Stromal cell of bone marrow (primary cell): ENCODE results near the gene SYNGR2.

Source experiments
- DNase-seq: peaks from one replicate; pipeline ENCODE4 v3.0.0-alpha.2; 2012; ENCODE audit warnings: low read depth

Gene SYNGR2

GRCh38 chr17:78143214-78144146 lies 24.9 kb upstream of the SYNGR2 start:
- DNase-seq: no peak

- peak; percentile 64 for DNase-seq
These were observed 24.1 kb upstream of the SYNGR2 start for GRCh38 chr17:78144147-78144719.

- no peak for DNase-seq
These were observed 23.4 kb upstream of the SYNGR2 start for GRCh38 chr17:78144736-78145641.

DNA sequence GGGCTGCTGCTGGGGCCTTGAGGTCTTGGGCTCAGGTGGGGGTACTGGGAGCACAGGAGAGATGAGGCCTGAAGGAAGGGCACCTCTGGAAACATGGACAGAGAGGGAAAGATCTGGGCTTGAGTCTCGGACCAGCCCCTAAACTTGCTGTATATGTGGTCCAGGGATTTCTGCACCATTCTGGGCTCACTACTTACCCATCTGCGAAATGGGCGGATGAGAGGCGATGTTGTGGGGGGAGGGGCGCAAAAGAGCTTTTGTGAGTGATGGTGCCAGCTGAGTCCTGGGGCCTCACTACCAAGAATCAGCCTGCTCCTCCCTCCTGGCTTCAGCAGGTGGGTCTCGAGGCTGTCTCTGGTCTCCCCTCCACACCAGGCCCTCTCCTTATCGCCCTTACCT lies 21.9 kb upstream of the SYNGR2 start:
- DNase-seq: no peak

- DNase-seq: no peak
These were observed 21.5 kb upstream of the SYNGR2 start for GRCh38 chr17:78146881-78147280.

DNA sequence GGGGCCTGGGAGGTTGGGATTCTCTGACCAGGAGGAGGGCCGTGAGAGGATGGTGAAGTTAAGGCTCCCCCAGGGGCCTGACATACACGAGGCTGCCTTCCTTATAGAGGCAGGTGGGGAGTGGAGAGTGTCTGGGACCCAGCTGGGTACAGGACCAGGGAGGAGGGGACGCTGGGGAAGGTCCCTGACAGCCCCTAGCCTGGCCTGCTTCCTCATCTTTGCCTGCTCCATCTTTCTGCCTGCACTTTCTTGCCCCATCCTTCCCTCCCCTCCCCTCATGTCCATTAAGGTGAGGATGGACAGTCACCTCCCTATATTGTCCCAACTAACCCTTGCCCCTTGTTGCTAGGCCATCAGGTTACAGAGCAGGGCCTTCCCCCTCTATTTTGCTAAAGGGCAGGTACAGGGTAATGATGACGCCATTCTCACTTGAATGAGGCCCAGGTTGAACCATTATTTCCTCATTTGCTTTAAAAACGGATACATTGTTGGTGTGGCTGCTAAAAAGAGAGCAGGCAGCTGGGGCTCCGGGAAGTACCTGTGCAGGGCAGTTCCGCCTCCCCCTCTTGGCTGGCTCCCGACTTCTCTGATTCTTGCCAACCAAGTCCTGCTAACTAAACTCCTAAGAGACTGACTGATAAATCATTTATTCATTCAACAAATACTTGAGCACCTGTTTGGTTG lies 20.9 kb upstream of the SYNGR2 start:
- DNase-seq: no peak

GRCh38 chr17:78148286-78149016 lies 19.9 kb upstream of the SYNGR2 start:
- DNase-seq: no peak

- DNase-seq: no peak
These were observed 16.8 kb upstream of the SYNGR2 start for GRCh38 chr17:78151514-78152008.

DNA sequence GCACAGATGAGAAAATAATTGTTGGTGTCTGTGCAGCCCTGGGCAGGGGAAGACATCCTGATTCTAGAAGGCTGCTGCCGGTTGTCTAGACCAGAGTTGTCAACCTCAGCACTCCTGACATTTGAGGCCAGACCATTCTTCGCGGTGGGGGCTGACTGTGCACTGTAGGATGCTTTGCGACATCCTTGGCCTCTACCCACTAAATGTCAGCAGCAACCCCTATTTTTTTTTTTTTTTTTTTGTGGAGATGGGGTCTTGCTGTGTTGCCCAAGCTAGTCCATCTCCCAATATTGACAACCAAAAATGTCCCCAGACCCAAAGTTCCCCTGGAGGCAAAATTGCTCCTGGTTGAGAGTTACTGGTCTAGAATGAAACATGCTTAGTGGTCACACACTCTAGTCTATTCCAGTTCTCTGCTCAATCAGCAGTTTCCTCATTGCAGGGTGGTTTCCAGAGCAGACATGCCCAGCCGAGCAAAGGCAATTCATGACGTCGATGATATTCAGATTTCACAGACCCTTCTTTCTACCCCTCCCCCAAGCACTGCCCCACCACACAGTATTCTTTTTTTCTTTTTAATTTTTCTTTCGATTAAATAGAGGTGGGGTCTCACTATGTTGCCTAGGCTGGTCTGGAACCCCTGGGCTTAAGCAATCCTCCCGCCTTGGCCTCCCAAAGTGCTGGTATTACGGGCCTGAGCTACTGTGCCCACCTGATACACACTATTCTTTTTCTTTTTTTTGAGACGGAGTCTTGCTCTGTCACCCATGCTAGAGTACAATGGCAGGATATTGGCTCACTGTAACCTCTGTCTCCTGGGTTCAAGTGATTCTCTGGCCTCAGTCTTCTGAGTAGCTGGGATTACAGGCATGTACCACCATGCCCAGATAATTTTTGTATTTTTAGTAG lies 13.2 kb upstream of the SYNGR2 start:
- DNase-seq: no peak

GRCh38 chr17:78159575-78160158 lies 8.7 kb upstream of the SYNGR2 start:
- DNase-seq: no peak

- DNase-seq: no peak
These were observed 4.3 kb upstream of the SYNGR2 start for GRCh38 chr17:78163881-78164747.

GRCh38 chr17:78164748-78165607 lies 3.4 kb upstream of the SYNGR2 start:
- no peak for DNase-seq

DNA sequence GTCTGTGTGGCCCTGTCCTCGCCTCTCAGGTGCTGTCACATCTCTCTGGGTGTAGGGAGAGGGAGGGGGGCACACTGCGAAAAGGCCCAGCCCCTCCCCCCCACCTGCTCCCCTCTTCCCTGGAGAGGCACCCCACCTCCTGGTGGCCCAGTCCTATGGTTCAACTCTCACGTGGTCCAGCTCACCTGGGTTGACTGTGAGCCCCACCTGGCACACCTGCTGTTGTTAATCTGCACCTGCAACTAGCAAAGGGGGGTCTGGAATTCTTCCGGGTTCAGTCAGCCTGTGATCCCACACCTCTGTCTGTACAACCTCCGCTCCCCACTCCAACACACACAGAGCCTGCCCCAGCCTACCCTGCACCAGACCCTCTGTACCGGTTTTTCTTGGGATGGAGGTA lies 2.0 kb upstream of the SYNGR2 start:
- DNase-seq: no peak

DNA sequence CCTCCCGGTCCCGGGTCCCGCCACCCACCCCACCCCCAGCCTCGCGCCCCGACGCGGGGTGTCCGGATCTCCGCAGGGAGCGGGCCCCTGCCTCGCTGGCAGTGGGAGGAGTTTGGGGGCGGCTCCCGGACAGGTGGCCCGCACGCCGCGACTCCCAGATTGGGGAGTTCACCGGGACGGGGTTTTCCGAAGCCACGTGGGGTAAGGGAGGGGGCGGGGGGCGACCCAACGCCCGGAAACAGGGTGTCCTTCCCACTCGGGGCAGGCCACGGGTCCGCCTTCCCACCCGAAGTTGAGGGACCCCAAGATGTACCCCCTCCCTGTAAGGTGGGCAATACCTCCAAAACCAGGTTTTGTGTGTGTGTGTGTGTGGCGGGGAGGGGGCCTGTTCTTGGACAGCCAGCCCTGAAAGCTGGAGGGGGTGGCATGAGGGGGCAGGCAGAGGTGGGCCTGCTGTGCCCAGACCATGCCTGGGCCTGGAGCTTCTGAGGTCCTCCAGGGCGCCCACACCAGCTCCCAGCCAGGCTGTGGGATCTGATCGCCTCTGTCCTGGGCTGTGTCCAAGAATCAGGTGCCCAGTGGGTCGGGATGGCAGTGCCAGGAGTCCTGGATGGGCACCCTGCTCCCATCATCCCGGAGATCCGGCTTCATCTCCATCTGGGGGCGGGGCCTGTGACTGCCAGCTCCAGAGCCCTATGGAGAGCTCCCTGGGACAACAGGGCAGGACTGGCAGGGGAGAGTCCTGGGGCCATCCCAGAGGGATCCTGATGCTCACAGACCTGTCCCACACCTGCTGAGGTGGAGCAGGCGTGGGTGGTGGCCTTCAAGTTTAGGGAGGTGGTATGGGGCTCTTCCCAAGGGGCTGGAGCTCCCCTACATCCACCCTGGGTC lies 767 bp downstream of the SYNGR2 start:
- no peak for DNase-seq

DNA sequence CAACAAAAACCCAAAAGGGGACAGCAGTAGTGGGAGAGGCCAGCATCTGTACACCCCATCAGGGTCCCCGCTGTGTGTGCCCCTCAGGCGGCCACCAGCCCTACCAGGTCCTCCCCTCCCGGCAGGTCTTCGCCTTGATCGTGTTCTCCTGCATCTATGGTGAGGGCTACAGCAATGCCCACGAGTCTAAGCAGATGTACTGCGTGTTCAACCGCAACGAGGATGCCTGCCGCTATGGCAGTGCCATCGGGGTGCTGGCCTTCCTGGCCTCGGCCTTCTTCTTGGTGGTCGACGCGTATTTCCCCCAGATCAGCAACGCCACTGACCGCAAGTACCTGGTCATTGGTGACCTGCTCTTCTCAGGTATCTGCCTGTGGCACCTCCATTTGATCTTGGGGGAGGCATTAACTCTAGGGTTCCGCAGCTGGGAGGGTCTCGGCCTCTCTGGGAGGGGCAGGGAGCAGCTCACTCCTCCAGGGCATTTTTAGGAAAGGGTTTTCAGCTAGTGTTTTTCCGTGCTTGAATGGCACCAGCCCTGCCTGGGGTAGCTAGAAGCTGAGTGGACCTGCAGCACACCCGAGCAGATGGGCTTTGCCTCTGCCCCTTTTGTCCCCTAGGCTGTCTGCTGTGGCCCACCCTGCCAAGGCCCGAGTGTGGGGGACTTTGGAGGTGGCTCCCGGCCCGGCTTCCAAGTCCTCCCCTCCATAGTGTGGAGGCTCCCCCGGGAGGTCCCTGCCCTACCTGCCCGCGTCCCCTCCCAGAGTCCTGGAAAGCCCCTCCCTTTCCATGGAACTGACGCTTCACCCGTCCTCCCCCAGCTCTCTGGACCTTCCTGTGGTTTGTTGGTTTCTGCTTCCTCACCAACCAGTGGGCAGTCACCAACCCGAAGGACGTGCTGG lies 2.6 kb downstream of the SYNGR2 start:
- DNase-seq: no peak
